Central memory CD8-positive, alpha-beta T cell (primary cell): ENCODE results near the gene OR4D2.

ENCODE experiments used
- ATAC-seq: fragments of 150-1000 bp; cut with Tn5 transposase; replicated peaks from 2 replicates; pipeline ENCODE4 v1.10.0; 2022; ENCODE audit warnings: mild to moderate bottlenecking, moderate FRiP score, moderate number of reproducible peaks; ENCODE audit not compliant: poor library complexity, severe bottlenecking; ENCODE audit errors: extremely low read depth
- DNase-seq, 2 donors: peaks; one replicate each; pipeline ENCODE4 v3.0.0; 2021; ENCODE audit warnings: low spot score in 2 of 2
- H3K27ac Mint-ChIP-seq: one replicate; pipeline ENCODE4 v1.8.0; 2022; ENCODE audit warnings: low read depth, mild to moderate bottlenecking, moderate library complexity, mixed read lengths
- H3K27me3 Mint-ChIP-seq: one replicate; pipeline ENCODE4 v1.8.0; 2022; ENCODE audit warnings: mixed read lengths
- H3K36me3 Mint-ChIP-seq: one replicate; pipeline ENCODE4 v1.8.0; 2022; ENCODE audit warnings: mild to moderate bottlenecking, moderate library complexity, mixed read lengths; ENCODE audit not compliant: insufficient read depth
- H3K4me1 Mint-ChIP-seq: one replicate; pipeline ENCODE4 v1.8.0; 2022; ENCODE audit warnings: mixed read lengths
- H3K4me3 Mint-ChIP-seq: one replicate; pipeline ENCODE4 v1.8.0; 2022; ENCODE audit warnings: mild to moderate bottlenecking, moderate library complexity, mixed read lengths
- H3K9me3 Mint-ChIP-seq: one replicate; pipeline ENCODE4 v1.8.0; 2022; ENCODE audit warnings: mixed read lengths

Gene OR4D2

DNA sequence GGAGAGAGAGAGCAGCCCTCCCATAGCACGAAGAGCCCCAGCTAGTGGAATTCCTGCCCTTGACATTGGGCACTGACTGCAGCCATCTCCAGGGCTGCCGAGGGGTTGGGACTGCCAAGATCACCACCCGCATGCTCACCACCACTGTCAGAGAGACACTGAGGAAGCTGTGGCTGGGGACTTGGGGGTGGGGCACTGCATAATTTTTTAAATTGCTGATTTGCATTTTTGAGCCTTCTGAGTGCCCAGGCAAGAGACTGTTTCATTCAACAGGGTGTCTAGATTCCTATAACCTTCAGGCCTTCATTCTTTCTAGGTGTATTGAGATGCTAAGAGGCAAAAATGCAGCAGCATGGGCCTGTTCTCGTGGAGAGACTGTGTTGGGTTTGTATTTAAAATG, 16.7 kb downstream of the OR4D2 start:
- ATAC-seq (no peak), DNase-seq (no peak)
- H3K36me3 Mint-ChIP-seq = peaks cover 3% of the 10 kb centered on the region
- no peak overlapping the region for H3K27ac Mint-ChIP-seq
- H3K9me3 Mint-ChIP-seq = no peaks in the 10 kb centered on the region
- H3K4me3 Mint-ChIP-seq = no peak overlapping the region
- H3K4me1 Mint-ChIP-seq = peaks cover 6% of the 10 kb centered on the region
- peaks cover 18% of the 10 kb centered on the region for H3K27me3 Mint-ChIP-seq

DNA sequence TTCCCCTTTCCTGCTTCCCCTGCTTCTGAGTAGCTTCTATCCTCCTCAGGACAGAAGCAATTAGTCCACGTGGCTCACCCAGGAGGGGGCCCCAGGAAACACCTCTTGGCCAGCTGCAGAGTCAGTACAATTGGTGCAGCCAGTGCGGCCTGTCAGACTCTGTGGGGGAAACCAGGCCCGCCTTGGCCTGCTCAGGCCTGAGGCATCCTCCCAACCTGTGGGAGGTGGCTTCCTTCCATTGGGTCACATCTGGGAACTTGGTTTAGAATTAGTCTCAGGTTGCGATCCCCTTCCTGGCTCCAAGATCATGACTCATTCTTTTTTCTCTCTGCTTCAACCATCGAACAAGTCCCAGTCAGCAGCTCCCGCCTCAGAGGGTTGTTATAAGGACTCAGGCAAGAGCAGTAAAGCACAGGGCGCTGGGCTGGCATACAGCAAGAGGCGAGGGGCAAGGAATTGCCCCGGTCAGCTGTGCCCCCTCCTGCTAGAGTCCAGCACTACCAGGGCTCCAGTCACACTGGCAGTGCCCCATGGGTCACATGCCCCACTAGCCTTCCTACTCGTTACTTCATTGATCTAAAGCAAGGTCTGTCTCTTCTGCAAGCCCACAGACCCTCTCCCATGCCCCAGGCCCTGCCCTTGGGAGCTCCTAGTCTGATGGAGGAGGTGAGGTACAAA, 17.7 kb downstream of the OR4D2 start:
- no peak for ATAC-seq
- Mint-ChIP-seq H3K27ac (no peak overlapping the region), H3K36me3 (no peaks in the 10 kb centered on the region), H3K4me1 (peaks cover 6% of the 10 kb centered on the region), H3K27me3 (peaks cover 20% of the 10 kb centered on the region), H3K4me3 (no peak overlapping the region), H3K9me3 (no peaks in the 10 kb centered on the region)
- DNase-seq = no peak

DNA sequence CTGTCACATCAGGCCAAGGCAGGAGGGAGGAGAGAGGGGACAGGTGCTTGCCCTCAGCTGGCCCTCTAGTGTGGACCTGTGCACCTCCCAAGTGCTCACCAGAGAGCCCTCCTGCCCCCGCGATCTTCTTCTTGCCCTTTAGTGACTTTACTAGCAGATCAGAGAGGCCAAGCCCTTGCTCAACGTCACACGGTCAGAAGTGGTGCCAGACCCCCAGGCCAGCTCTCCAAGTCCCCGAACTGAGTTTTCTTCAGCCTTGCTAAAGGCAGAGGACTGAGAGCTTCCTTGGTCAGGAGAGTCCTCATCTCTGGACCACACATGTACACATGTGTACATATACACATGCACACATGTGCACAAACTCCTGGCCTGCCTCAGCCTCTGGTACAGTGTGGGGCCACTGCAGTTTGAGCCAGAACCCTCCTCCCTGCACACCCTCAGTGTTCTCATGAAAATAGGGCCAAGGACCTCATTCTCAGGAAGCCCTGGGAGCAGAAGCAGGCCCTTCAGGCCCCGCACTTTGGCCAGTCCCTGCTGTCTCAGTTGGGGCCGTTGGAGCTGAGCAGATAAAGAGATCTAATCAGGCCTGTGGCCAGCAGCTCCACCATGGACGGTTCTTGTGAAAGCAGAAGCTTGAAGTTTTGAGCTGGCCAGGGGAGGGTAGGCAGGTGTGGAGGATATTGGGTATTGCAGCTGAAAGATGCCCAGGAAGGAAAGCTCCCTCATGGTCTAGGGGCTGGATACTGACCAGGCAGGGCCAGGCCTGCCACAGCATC, 18.4 kb downstream of the OR4D2 start:
- no peaks in the 10 kb centered on the region for H3K36me3 Mint-ChIP-seq
- peaks cover 28% of the 10 kb centered on the region for H3K27me3 Mint-ChIP-seq
- no peaks in the 10 kb centered on the region for H3K9me3 Mint-ChIP-seq
- H3K4me1 Mint-ChIP-seq = peaks cover 6% of the 10 kb centered on the region
- no peak for ATAC-seq
- H3K27ac Mint-ChIP-seq = no peak overlapping the region
- no peak for DNase-seq
- H3K4me3 Mint-ChIP-seq = no peak overlapping the region

DNA sequence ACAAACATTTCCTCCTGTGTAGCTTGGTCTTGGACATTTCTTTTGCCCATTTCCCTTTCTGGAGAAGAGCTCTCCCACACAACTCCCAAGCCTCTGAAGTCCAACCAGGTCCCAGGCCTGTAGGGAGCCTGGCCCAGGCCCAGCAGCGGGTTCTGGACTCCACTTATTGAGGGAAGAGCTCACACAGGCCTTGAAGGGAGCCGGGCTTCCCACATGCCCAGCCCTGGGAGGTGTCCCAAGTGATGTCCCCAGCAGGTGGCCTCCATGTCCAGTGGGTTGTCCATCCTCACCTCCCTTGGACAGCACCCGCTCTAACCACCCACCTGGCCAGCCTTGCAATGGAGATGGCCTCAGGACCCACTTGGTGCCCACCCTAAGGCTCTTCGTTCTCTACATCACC, 19.8 kb downstream of the OR4D2 start:
- Mint-ChIP-seq H3K27me3 (peaks cover 41% of the 10 kb centered on the region), H3K27ac (no peak overlapping the region), H3K4me1 (peaks cover 10% of the 10 kb centered on the region), H3K4me3 (no peak overlapping the region), H3K36me3 (no peaks in the 10 kb centered on the region), H3K9me3 (no peaks in the 10 kb centered on the region)
- no peak for ATAC-seq
- no peak for DNase-seq

DNA sequence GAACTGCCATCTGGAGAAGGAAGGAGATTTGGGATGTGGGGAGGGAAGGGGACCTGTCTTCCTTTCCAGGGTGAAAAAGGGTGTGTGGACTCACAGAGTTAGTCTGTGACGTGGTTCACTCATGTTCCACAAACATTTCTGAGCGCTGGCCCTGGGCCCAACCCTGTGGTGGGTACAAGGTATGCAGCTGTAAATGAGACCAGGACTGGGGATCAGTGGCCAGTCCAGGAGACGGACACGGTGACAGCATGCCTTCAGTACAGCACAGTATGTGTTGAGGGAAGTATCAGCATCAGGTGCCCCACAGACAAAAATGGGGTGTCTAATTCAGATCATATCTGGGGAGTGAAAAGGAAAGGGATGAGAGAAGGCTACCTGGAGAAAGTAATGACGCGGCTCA, 20.3 kb downstream of the OR4D2 start:
- peaks cover 41% of the 10 kb centered on the region for H3K27me3 Mint-ChIP-seq
- H3K36me3 Mint-ChIP-seq = no peaks in the 10 kb centered on the region
- H3K27ac Mint-ChIP-seq = no peak overlapping the region

DNA sequence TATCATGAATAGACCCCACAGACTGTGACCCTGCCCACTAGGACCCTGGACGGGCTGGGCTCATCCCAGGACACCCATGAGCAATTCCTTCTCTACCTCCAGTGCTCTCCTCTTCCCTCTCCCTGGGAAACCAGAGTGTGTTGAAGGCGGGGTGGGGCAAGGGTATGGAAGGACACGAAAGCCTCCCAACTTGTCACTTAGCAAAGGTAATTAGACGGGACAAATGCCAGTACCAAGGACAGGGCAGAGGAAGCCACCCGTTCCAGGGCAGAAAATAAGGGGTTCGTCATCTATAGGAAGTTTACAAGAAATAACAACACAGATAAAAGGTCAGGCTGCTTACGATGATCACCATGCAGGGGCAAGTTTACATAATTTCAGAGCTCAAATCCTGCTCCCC, 20.9 kb downstream of the OR4D2 start:
- Mint-ChIP-seq H3K27ac (no peak overlapping the region), H3K36me3 (no peaks in the 10 kb centered on the region), H3K4me3 (no peak overlapping the region), H3K4me1 (peaks cover 10% of the 10 kb centered on the region), H3K9me3 (no peaks in the 10 kb centered on the region), H3K27me3 (peaks cover 41% of the 10 kb centered on the region)
- ATAC-seq = no peak
- DNase-seq = no peak

More for the DNA sequence above, 20.3 kb downstream of the OR4D2 start:
- H3K4me1 Mint-ChIP-seq = peaks cover 10% of the 10 kb centered on the region
- no peak overlapping the region for H3K4me3 Mint-ChIP-seq
- no peaks in the 10 kb centered on the region for H3K9me3 Mint-ChIP-seq
- ATAC-seq (no peak), DNase-seq (no peak)

DNA sequence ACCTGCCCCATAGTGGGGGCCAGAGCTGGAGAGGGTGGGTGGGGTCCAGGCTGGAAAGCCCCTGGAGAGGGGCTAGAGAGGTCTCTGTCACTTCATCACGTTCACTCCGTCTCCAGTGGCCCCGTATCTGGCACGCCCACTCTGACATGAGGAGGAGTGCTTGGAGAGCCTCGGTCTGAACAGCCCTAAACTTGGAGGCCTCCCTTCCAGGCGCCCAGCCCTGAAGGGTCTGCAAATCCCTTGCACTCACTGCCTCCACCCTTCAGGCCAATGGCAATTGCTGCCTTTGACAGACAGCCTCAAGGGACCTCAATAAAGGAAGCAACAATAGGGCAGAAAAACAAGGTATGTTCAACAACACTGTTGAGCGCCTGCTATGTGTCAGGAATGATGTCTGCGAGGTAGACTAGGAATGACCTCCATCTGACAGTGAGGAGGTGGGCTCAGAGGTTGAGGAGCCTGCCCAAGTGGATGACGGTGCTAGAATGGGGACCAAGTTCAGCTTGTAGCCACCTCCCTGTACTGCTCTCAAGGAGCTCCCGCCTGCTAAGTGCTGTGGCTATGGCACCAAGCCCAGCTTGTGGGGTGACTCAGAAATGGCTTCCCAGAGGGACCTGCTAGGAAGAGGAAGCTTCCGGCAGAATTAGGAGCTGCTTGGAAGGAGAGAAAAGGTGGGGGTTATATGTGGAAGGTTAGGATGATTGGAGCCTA, 22.8 kb downstream of the OR4D2 start:
- Mint-ChIP-seq H3K9me3 (no peaks in the 10 kb centered on the region), H3K4me1 (peaks cover 10% of the 10 kb centered on the region), H3K27me3 (peaks cover 41% of the 10 kb centered on the region), H3K4me3 (no peak overlapping the region), H3K36me3 (no peaks in the 10 kb centered on the region), H3K27ac (no peak overlapping the region)
- ATAC-seq = no peak
- DNase-seq = no peak

DNA sequence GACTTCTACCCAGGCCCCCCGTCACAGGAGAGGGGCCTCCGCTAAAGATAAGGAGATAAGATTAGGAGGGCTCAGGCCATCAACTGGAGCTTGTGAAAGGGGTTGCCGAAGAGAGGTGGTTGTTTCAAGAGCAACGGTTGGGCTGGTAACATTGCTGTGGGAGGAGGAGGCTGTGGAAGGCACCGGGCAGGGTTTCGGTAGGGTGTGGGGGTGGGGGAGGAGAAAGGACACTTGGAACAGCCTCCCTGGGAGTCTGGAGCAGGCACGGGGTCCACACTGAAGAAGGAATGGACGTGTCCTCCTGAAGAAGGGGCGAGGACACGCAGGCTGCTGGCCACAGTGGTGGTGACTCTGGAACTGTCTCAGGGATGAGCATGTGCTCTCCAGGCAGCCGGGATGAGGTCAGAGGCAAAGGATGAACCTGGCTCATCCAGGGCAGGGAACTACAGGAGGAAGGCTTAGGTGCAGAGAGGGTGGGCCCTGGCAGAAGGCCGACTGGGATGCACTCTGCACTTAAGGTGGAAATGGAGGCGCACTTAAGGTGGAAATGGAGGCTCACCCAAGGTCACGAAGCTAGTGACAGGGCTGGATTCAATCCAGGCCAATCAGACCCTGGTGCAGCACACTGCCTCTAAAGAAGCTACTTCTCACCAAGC, 24.6 kb downstream of the OR4D2 start:
- no peaks in the 10 kb centered on the region for H3K36me3 Mint-ChIP-seq
- H3K4me3 Mint-ChIP-seq = no peak overlapping the region
- ATAC-seq (no peak), DNase-seq (no peak)
- H3K9me3 Mint-ChIP-seq = no peaks in the 10 kb centered on the region
- peaks cover 42% of the 10 kb centered on the region for H3K27me3 Mint-ChIP-seq
- H3K4me1 Mint-ChIP-seq = peaks cover 5% of the 10 kb centered on the region
- no peak overlapping the region for H3K27ac Mint-ChIP-seq

DNA sequence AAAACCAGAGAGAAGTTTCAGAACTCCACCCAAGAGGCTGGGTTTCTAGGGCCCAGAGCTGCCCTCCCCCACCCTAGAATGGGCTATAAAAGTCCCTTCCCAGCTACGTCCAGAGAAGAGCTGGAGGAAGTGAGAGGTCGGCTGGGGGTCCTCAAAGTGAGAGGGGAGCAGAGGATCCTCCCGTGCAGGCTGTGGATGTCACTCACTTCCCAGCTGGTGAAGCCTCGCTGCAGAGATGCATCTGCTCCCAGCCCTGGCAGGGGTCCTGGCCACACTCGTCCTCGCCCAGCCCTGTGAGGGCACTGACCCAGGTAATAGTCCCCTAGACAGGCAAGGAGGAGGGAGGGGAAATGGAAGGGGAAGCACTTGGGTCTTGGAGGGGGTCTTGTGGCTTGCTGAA, 25.8 kb downstream of the OR4D2 start, which contains the start of gene EPX:
Gene EPX (plus strand): TSS at position 115 of the 400 bp plus-strand sequence. CDS start 121 bp downstream, at position 236.
- Mint-ChIP-seq H3K27ac (no peak within 1 kb of the TSS), H3K36me3 (no peaks in the 10 kb centered on the region), H3K27me3 (peaks cover 45% of the 10 kb centered on the region), H3K4me1 (peaks cover 5% of the 10 kb centered on the region), H3K4me3 (no peak within 1 kb of the TSS), H3K9me3 (no peaks in the 10 kb centered on the region)
- ATAC-seq = no peak
- no peak for DNase-seq

DNA sequence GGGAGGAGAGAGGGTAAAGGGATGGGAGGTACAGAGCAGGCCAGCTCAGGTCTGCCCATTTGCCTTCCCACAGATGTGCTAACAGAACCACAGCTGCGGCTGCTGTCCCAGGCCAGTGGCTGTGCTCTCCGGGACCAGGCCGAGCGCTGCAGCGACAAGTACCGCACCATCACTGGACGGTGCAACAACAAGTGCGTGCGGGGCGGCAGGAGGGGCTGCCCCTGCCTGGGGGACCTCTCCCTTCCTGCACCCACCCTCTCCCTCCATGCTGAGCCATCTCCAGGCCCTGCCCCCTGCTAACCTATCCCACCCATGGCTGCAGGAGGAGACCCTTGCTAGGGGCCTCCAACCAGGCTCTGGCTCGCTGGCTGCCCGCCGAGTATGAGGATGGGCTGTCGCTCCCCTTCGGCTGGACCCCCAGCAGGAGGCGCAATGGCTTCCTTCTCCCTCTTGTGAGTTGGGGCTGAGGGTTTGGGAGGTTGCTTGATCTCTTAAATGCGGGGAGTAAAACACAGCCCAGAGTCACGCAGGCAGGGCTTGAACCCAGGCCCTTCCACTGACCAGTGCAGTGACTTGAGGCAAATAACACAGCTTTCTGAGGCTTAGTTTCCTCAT, 27.0 kb downstream of the OR4D2 start:
- peaks cover 5% of the 10 kb centered on the region for H3K4me1 Mint-ChIP-seq
- DNase-seq = no peak
- ATAC-seq = no peak
- no peak overlapping the region for H3K27ac Mint-ChIP-seq
- no peaks in the 10 kb centered on the region for H3K9me3 Mint-ChIP-seq
- H3K36me3 Mint-ChIP-seq = no peaks in the 10 kb centered on the region
- H3K27me3 Mint-ChIP-seq = peaks cover 47% of the 10 kb centered on the region
- no peak overlapping the region for H3K4me3 Mint-ChIP-seq

DNA sequence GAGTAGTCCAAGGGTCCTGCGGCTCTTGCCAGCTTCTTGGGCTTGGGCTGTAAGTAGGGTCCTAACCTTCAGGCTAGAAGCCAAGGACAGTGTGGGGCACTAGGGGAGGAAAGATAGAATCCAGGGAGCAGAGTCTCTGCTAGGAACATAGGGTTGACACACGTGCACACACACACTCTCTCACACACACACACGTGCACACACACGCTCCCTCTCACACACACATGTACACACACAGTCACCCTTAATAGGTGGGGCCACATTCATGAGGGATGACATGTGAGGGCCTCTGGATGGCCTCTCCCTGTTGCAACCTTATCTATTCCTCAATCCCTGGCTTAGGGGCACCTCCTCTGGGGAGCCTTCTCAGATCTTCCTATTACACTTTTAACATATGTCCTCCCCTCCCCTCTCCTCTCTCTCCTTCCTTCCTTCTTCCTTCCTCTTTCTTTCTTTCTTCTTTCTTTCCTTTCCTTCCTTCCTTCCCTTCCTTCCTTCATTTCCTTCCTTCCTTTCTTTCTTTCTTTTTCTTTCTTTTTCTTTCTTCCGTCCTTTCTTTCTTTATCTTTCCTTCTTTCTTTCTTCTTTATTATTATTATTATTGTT, 28.8 kb downstream of the OR4D2 start:
- no peak overlapping the region for H3K27ac Mint-ChIP-seq
- no peaks in the 10 kb centered on the region for H3K36me3 Mint-ChIP-seq
- peaks cover 50% of the 10 kb centered on the region for H3K27me3 Mint-ChIP-seq
- ATAC-seq (no peak), DNase-seq (no peak)
- H3K4me1 Mint-ChIP-seq = peaks cover 13% of the 10 kb centered on the region
- H3K4me3 Mint-ChIP-seq = no peak overlapping the region
- no peaks in the 10 kb centered on the region for H3K9me3 Mint-ChIP-seq

DNA sequence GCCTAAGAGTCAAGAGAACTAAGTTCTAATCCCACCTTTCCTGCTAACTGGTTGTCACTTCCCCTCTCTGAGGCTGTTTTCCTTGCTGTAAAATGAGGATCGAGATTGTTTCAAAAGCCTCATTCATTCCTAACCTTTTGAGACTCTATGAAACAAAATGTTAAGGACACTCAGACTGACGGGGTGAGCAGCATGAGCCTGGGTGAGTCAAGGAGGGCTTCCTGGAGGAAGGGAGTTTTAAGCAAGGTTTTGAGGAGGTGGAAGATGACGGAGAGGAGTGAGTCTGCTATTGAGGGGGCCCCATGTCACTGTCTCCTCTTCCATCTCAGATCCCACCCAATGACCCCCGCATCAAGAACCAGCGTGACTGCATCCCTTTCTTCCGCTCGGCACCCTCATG, 29.8 kb downstream of the OR4D2 start:
- DNase-seq = no peak
- Mint-ChIP-seq H3K4me1 (peaks cover 8% of the 10 kb centered on the region), H3K4me3 (no peak overlapping the region), H3K27me3 (peaks cover 42% of the 10 kb centered on the region), H3K27ac (no peak overlapping the region), H3K36me3 (no peaks in the 10 kb centered on the region), H3K9me3 (no peaks in the 10 kb centered on the region)
- ATAC-seq = no peak
